HepG2 (cell line): Measurements from ENCODE around the gene CRYGA. TPM values are rescaled to one million over a fixed set of nuclear protein-coding genes. Genes with fewer than 3 reads are reported as not detected.
A peak's percentile ranks its signal among the peaks of the same experiment; 100 is the strongest.

Experiments used
- ATRX ChIP-seq: sonication (generic); formaldehyde crosslinking; IDR thresholded peaks from 2 replicates; pipeline ENCODE4 v1.4.0; 2020; ENCODE audit warnings: missing genetic modification reagents, borderline replicate concordance
- KDM2A ChIP-seq: sonication (generic); formaldehyde crosslinking; IDR thresholded peaks from 2 replicates; pipeline ENCODE4 v1.4.0; 2020; ENCODE audit warnings: low read depth, missing genetic modification reagents, borderline replicate concordance
- SALL1 ChIP-seq: sonication (generic); formaldehyde crosslinking; IDR thresholded peaks from 2 replicates; pipeline ENCODE4 v1.8.0; 2022; ENCODE audit warnings: mild to moderate bottlenecking, missing genetic modification reagents
- ZNF142 ChIP-seq: sonication (generic); formaldehyde crosslinking; IDR thresholded peaks from 2 replicates; pipeline ENCODE4 v1.4.0; 2020; ENCODE audit warnings: missing genetic modification reagents
- polyA plus RNA-seq, 8 experiments: library from polyadenylated mRNA; depleted of rRNA in 3 of 8; stranded (reverse) in 7 of 8; unstranded in 1 of 8; fragments of >200 nt; fragmentation: Illumina TruSeq in 4 of 8; extraction: Trizol in 4 of 8; gene quantifications; 2 replicates each; pipeline versions ENCODE4 v1.2.1 to v1.2.3, GENCODE V29; 2011 to 2016; ENCODE audit warnings: low read depth in 4 of 8, missing spikeins in 1 of 8, mixed read lengths in 1 of 8; ENCODE audit not compliant: insufficient read depth in 1 of 8
- total RNA-seq, 5 experiments: library from RNA; depleted of rRNA; stranded (reverse); fragments of >200 nt; fragmentation: Illumina TruSeq; extraction: Trizol; gene quantifications; 2 replicates each; pipeline ENCODE4 v1.2.3, GENCODE V29; 2016; ENCODE audit warnings: low read depth in 1 of 5
- TF ChIP-seq, protein P1 (sequence below): IDR thresholded peaks from 2 replicates; pipeline ENCODE4 v1.4.0; 2020; ENCODE audit warnings: mild to moderate bottlenecking, missing genetic modification reagents
- TF ChIP-seq, protein P2 (sequence below): sonication (generic); formaldehyde crosslinking; IDR thresholded peaks from 2 replicates; pipeline ENCODE4 v1.4.0; 2020; ENCODE audit warnings: missing genetic modification reagents, borderline replicate concordance
- TF ChIP-seq, protein P3 (sequence below): sonication (generic); formaldehyde crosslinking; IDR thresholded peaks from 2 replicates; pipeline ENCODE4 v1.8.1; 2023; ENCODE audit warnings: mild to moderate bottlenecking, missing genetic modification reagents
- TF ChIP-seq, protein P4 (sequence below): sonication (generic); formaldehyde crosslinking; IDR thresholded peaks from 2 replicates; pipeline ENCODE4 v1.4.0; 2020; ENCODE audit warnings: missing genetic modification reagents
- TF ChIP-seq, protein P5 (sequence below): sonication (generic); formaldehyde crosslinking; IDR thresholded peaks from 2 replicates; pipeline ENCODE4 v1.4.0; 2020; ENCODE audit warnings: mild to moderate bottlenecking, missing genetic modification reagents

CRYGA gene
- total and polyA plus RNA-seq, 2 of the 13 experiments (the other 11 are each of a cell fraction or from before 2014, with no cell fraction given), result not detected

- TF ChIP-seq, protein P1, sequence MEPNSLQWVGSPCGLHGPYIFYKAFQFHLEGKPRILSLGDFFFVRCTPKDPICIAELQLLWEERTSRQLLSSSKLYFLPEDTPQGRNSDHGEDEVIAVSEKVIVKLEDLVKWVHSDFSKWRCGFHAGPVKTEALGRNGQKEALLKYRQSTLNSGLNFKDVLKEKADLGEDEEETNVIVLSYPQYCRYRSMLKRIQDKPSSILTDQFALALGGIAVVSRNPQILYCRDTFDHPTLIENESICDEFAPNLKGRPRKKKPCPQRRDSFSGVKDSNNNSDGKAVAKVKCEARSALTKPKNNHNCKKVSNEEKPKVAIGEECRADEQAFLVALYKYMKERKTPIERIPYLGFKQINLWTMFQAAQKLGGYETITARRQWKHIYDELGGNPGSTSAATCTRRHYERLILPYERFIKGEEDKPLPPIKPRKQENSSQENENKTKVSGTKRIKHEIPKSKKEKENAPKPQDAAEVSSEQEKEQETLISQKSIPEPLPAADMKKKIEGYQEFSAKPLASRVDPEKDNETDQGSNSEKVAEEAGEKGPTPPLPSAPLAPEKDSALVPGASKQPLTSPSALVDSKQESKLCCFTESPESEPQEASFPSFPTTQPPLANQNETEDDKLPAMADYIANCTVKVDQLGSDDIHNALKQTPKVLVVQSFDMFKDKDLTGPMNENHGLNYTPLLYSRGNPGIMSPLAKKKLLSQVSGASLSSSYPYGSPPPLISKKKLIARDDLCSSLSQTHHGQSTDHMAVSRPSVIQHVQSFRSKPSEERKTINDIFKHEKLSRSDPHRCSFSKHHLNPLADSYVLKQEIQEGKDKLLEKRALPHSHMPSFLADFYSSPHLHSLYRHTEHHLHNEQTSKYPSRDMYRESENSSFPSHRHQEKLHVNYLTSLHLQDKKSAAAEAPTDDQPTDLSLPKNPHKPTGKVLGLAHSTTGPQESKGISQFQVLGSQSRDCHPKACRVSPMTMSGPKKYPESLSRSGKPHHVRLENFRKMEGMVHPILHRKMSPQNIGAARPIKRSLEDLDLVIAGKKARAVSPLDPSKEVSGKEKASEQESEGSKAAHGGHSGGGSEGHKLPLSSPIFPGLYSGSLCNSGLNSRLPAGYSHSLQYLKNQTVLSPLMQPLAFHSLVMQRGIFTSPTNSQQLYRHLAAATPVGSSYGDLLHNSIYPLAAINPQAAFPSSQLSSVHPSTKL (CRISPR knock-in tag), result peak; percentile 90
- TF ChIP-seq, protein P2, sequence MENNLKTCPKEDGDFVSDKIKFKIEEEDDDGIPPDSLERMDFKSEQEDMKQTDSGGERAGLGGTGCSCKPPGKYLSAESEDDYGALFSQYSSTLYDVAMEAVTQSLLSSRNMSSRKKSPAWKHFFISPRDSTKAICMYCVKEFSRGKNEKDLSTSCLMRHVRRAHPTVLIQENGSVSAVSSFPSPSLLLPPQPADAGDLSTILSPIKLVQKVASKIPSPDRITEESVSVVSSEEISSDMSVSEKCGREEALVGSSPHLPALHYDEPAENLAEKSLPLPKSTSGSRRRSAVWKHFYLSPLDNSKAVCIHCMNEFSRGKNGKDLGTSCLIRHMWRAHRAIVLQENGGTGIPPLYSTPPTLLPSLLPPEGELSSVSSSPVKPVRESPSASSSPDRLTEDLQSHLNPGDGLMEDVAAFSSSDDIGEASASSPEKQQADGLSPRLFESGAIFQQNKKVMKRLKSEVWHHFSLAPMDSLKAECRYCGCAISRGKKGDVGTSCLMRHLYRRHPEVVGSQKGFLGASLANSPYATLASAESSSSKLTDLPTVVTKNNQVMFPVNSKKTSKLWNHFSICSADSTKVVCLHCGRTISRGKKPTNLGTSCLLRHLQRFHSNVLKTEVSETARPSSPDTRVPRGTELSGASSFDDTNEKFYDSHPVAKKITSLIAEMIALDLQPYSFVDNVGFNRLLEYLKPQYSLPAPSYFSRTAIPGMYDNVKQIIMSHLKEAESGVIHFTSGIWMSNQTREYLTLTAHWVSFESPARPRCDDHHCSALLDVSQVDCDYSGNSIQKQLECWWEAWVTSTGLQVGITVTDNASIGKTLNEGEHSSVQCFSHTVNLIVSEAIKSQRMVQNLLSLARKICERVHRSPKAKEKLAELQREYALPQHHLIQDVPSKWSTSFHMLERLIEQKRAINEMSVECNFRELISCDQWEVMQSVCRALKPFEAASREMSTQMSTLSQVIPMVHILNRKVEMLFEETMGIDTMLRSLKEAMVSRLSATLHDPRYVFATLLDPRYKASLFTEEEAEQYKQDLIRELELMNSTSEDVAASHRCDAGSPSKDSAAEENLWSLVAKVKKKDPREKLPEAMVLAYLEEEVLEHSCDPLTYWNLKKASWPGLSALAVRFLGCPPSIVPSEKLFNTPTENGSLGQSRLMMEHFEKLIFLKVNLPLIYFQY, result no peak
- TF ChIP-seq, protein P3, sequence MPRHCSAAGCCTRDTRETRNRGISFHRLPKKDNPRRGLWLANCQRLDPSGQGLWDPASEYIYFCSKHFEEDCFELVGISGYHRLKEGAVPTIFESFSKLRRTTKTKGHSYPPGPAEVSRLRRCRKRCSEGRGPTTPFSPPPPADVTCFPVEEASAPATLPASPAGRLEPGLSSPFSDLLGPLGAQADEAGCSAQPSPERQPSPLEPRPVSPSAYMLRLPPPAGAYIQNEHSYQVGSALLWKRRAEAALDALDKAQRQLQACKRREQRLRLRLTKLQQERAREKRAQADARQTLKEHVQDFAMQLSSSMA (CRISPR knock-in tag), result no peak
- TF ChIP-seq, protein P4, sequence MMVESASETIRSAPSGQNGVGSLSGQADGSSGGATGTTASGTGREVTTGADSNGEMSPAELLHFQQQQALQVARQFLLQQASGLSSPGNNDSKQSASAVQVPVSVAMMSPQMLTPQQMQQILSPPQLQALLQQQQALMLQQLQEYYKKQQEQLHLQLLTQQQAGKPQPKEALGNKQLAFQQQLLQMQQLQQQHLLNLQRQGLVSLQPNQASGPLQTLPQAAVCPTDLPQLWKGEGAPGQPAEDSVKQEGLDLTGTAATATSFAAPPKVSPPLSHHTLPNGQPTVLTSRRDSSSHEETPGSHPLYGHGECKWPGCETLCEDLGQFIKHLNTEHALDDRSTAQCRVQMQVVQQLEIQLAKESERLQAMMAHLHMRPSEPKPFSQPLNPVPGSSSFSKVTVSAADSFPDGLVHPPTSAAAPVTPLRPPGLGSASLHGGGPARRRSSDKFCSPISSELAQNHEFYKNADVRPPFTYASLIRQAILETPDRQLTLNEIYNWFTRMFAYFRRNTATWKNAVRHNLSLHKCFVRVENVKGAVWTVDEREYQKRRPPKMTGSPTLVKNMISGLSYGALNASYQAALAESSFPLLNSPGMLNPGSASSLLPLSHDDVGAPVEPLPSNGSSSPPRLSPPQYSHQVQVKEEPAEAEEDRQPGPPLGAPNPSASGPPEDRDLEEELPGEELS (CRISPR knock-in tag), result peak; percentile 88
- TF ChIP-seq ATRX (CRISPR knock-in tag) (no peak), SALL1 (CRISPR knock-in tag) (peak; percentile 33; the same call in 1 of the 2 replicates), KDM2A (no peak), ZNF142 (CRISPR knock-in tag) (no peak)
- TF ChIP-seq, protein P5, sequence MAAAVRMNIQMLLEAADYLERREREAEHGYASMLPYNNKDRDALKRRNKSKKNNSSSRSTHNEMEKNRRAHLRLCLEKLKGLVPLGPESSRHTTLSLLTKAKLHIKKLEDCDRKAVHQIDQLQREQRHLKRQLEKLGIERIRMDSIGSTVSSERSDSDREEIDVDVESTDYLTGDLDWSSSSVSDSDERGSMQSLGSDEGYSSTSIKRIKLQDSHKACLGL (CRISPR knock-in tag), result no peak
These were observed 20.2 kb downstream of the CRYGA start (continued) for GRCh38 chr2:208142925-208143799.
